T-helper 1 cell treated with Interleukin-12 subunit alpha and Interleukin-12 subunit beta and Interleukin-4 antibody, amounts not matched to agents 30 μg/mL and 1 μg/mL, for 36 hours (primary cell): ENCODE measurements around the gene KLC4.
A peak's percentile ranks its signal among the peaks of the same experiment; 100 is the strongest.

Experiments used
- H3K27ac Mint-ChIP-seq: one replicate; pipeline ENCODE4 v1.8.0; 2021; ENCODE audit warnings: mild to moderate bottlenecking, mixed read lengths
- H3K27me3 Mint-ChIP-seq: one replicate; pipeline ENCODE4 v1.8.0; 2021; ENCODE audit warnings: low read depth, mixed read lengths
- H3K36me3 Mint-ChIP-seq: one replicate; pipeline ENCODE4 v1.8.0; 2021; ENCODE audit warnings: low read depth, mixed read lengths
- H3K4me1 Mint-ChIP-seq: one replicate; pipeline ENCODE4 v1.8.0; 2021; ENCODE audit warnings: low read depth, mixed read lengths
- H3K4me3 Mint-ChIP-seq: one replicate; pipeline ENCODE4 v1.8.0; 2021; ENCODE audit warnings: mild to moderate bottlenecking, moderate library complexity, mixed read lengths
- H3K9me3 Mint-ChIP-seq: one replicate; pipeline ENCODE4 v1.8.0; 2021; ENCODE audit warnings: mixed read lengths

KLC4 gene

GRCh38 chr6:43059168-43060033, at the start of gene KLC4, which contains the start of gene MRPL2:
Gene KLC4 (plus strand): TSS chr6:43059631. CDS start chr6:43061336, 1,705 bp downstream.
Gene MRPL2 (minus strand): TSS chr6:43059434. CDS start chr6:43059381, 53 bp downstream.
- Mint-ChIP-seq H3K36me3 (peaks cover 17% of the 10 kb centered on the region), H3K27me3 (no peaks in the 10 kb centered on the region), H3K9me3 (no peaks in the 10 kb centered on the region), H3K4me3 (peak within 1 kb of the TSS; percentile 89), H3K27ac (peak within 1 kb of the TSS; percentile 95), H3K4me1 (peaks cover 23% of the 10 kb centered on the region)

- Mint-ChIP-seq H3K36me3 (peaks cover 30% of the 10 kb centered on the region), H3K27ac (no peak overlapping the region), H3K27me3 (no peaks in the 10 kb centered on the region), H3K9me3 (no peaks in the 10 kb centered on the region), H3K4me3 (no peak overlapping the region), H3K4me1 (peaks cover 35% of the 10 kb centered on the region)
Measured at GRCh38 chr6:43011207-43011606, 48.2 kb upstream of the KLC4 start.

- Mint-ChIP-seq H3K4me1 (peaks cover 36% of the 10 kb centered on the region), H3K4me3 (peak overlapping the region; percentile 97), H3K36me3 (peaks cover 29% of the 10 kb centered on the region), H3K9me3 (no peaks in the 10 kb centered on the region), H3K27ac (no peak overlapping the region), H3K27me3 (no peaks in the 10 kb centered on the region)
Measured at GRCh38 chr6:43012364-43012763, 47.1 kb upstream of the KLC4 start.

- peak overlapping the region; percentile 97 for H3K4me3 Mint-ChIP-seq
- no peaks in the 10 kb centered on the region for H3K9me3 Mint-ChIP-seq
- H3K36me3 Mint-ChIP-seq, result peaks cover 34% of the 10 kb centered on the region
- no peaks in the 10 kb centered on the region for H3K27me3 Mint-ChIP-seq
- H3K4me1 Mint-ChIP-seq, result peaks cover 39% of the 10 kb centered on the region
- peak overlapping the region; percentile 89 for H3K27ac Mint-ChIP-seq
Measured at GRCh38 chr6:43013097-43013842, 46.2 kb upstream of the KLC4 start.

- Mint-ChIP-seq H3K9me3 (no peaks in the 10 kb centered on the region), H3K27me3 (no peaks in the 10 kb centered on the region), H3K4me3 (peak within 1 kb of the TSS; percentile 97), H3K4me1 (peaks cover 39% of the 10 kb centered on the region), H3K36me3 (peaks cover 35% of the 10 kb centered on the region), H3K27ac (peak within 1 kb of the TSS; percentile 89)
Measured at GRCh38 chr6:43013843-43014433, 45.5 kb upstream of the KLC4 start, which contains the start of the genes KLHDC3 and MEA1. Gene KLHDC3 (plus strand): TSS chr6:43014249. CDS start chr6:43017193, 2,944 bp downstream. Gene MEA1 (minus strand): TSS chr6:43013946. CDS start chr6:43013813, 133 bp downstream.

- Mint-ChIP-seq H3K27ac (peak overlapping the region; percentile 89), H3K36me3 (peaks cover 36% of the 10 kb centered on the region), H3K27me3 (no peaks in the 10 kb centered on the region), H3K4me3 (peak overlapping the region; percentile 97), H3K4me1 (peaks cover 40% of the 10 kb centered on the region), H3K9me3 (no peaks in the 10 kb centered on the region)
Measured at GRCh38 chr6:43014434-43014909, 45.0 kb upstream of the KLC4 start.

- Mint-ChIP-seq H3K4me3 (peak overlapping the region; percentile 58), H3K9me3 (no peaks in the 10 kb centered on the region), H3K36me3 (peaks cover 35% of the 10 kb centered on the region), H3K27me3 (no peaks in the 10 kb centered on the region), H3K4me1 (peaks cover 44% of the 10 kb centered on the region), H3K27ac (no peak overlapping the region)
Measured at GRCh38 chr6:43016176-43016942, 43.1 kb upstream of the KLC4 start.

GRCh38 chr6:43016943-43017334, 42.5 kb upstream of the KLC4 start:
- Mint-ChIP-seq H3K27ac (no peak overlapping the region), H3K27me3 (no peaks in the 10 kb centered on the region), H3K4me3 (no peak overlapping the region), H3K36me3 (peaks cover 31% of the 10 kb centered on the region), H3K9me3 (no peaks in the 10 kb centered on the region), H3K4me1 (peaks cover 41% of the 10 kb centered on the region)

GRCh38 chr6:43019152-43019551, 40.3 kb upstream of the KLC4 start:
- H3K4me1 Mint-ChIP-seq, result peaks cover 25% of the 10 kb centered on the region
- H3K4me3 Mint-ChIP-seq, result no peak overlapping the region
- no peaks in the 10 kb centered on the region for H3K27me3 Mint-ChIP-seq
- peaks cover 31% of the 10 kb centered on the region for H3K36me3 Mint-ChIP-seq
- H3K9me3 Mint-ChIP-seq, result no peaks in the 10 kb centered on the region
- H3K27ac Mint-ChIP-seq, result no peak overlapping the region

- Mint-ChIP-seq H3K36me3 (peaks cover 41% of the 10 kb centered on the region), H3K4me1 (peaks cover 25% of the 10 kb centered on the region), H3K27me3 (no peaks in the 10 kb centered on the region), H3K9me3 (no peaks in the 10 kb centered on the region), H3K4me3 (peak overlapping the region; percentile 59), H3K27ac (peak overlapping the region; percentile 76)
Measured at GRCh38 chr6:43020052-43020705, 39.3 kb upstream of the KLC4 start.

GRCh38 chr6:43020847-43021246, 38.6 kb upstream of the KLC4 start:
- H3K36me3 Mint-ChIP-seq, result peaks cover 44% of the 10 kb centered on the region
- H3K27me3 Mint-ChIP-seq, result no peaks in the 10 kb centered on the region
- H3K9me3 Mint-ChIP-seq, result no peaks in the 10 kb centered on the region
- H3K4me3 Mint-ChIP-seq, result peak overlapping the region; percentile 83
- H3K4me1 Mint-ChIP-seq, result peaks cover 24% of the 10 kb centered on the region
- peak overlapping the region; percentile 80 for H3K27ac Mint-ChIP-seq

GRCh38 chr6:43021270-43022047, 38.0 kb upstream of the KLC4 start, which contains the start of gene RRP36:
Gene RRP36 (plus strand): TSS chr6:43021623. CDS start chr6:43021655, 32 bp downstream.
- Mint-ChIP-seq H3K9me3 (no peaks in the 10 kb centered on the region), H3K4me1 (peaks cover 21% of the 10 kb centered on the region), H3K4me3 (peak within 1 kb of the TSS; percentile 98), H3K36me3 (peaks cover 44% of the 10 kb centered on the region), H3K27me3 (no peaks in the 10 kb centered on the region), H3K27ac (peak within 1 kb of the TSS; percentile 85)
